ENCODE results near the gene ADGRL3.
"Not testable (repeated sequence)": the region's sequence is repeated elsewhere in the genome, so short reads cannot be mapped to it uniquely, and the experiment has no call there.

ADGRL3 gene

DNA sequence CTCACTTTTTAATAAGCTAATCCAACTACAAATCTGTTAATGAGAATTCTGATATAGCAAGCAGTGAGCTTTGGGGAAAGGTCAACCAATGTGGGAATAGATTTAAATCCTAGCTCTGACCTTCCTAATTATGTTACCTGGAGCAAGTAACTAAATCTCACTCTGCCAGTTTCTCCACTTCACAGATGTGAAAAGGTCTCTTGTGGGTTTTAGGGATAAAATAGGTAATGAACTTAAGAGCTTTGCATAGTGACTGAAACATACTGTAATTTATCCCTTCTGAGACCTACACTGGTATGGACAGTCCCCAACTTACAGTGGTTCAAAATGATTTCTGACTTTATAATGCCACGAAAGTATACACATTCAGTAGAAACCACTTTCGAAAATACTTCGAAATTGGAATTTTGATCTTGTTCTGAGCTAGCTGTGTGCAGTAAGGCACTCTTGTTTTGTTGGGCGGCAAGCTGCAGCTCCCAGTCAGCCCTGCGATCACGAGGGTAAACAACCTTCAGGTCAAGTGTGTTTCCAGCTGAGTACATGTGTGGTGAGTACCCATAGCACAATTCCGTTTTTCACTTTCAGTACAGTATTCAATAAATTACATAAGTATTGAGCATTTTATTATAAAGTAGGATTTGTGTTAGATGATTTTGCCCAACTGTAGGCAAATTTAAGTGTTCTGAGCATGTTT, 93.7 kb downstream of the ADGRL3 start:
- DNase-seq = no peak

DNA sequence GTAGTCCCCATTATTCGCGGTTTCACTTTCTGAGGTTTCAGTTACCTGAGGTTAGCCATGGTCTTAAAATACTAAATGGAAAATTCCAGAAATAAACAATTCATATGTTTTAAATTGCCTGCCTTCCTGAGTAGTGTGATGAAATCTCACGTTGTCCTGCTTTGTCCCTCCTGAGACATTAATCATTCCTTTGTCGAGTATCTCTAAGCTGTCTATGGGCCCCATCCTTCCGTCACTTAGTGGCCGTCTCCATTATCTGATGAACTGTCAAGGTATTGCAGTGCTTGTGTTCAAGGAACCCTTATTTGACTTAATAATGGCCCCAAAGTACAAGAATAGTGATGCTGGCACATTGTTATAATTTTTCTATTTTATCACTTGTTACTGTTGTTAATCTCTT, 94.8 kb downstream of the ADGRL3 start:
- DNase-seq = no peak

DNA sequence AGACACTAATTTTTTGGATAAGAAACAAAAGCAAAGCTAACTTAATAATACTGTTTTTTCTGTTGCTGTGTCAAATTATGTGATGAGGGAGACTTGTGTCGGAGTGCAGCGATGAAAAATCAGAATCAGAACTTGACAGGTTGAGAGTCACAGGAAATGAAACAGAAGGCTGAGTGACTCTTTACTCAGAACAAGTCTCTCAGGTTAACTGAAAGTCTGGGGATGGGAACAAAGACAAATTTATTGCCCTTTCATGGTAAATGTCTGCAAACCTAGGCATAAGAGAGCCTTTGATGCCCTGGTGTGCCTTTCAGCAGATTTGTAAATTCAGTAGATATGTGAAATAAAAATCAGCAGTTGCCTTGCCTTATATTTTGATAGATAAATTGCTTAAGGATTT, 96.0 kb downstream of the ADGRL3 start:
- no peak for DNase-seq

DNA sequence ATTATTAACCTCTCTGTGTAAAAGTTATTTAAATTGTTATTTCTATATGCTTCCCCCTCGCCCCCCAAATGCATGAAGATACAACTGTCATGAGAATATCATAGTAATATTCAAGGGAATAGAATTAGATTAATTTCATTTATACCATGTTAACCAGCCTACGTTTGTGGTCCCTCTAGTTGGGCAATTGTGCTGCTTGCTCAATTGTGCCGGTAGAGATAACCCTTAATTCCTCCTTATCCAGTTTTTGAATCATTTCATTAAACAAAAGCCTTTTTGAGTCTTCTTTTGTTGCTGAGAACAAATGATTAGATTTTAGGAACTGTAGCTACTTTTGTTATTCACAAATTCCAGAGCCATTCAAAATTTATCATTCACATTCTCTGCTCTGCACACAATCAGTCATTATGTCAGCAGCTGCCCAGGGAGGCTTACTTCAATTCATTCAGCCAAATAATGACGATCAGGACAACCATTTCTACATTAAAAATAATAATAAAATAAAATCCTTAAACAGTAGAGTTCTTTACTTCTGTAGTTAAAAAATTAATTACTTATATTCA, 98.1 kb downstream of the ADGRL3 start:
- DNase-seq = no peak

DNA sequence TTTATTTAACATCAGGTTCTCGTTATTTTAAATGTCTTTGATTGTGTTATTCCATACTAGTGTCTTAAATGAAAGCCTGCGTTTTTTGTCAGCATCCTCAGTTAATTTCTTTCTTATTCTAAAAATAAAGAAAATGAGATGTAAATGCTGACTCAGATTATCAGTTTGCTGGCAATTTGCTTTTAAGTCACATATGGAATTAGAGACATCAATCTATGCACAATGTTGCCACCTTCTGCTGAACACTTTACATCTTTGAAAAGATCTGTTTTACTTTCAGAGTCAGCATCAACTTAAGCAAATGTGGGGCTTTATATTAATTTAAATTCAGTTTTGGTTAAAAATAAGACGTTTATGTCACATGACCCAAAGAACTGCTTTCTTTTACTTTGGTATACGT, 99.2 kb downstream of the ADGRL3 start:
- no peak for DNase-seq

DNA sequence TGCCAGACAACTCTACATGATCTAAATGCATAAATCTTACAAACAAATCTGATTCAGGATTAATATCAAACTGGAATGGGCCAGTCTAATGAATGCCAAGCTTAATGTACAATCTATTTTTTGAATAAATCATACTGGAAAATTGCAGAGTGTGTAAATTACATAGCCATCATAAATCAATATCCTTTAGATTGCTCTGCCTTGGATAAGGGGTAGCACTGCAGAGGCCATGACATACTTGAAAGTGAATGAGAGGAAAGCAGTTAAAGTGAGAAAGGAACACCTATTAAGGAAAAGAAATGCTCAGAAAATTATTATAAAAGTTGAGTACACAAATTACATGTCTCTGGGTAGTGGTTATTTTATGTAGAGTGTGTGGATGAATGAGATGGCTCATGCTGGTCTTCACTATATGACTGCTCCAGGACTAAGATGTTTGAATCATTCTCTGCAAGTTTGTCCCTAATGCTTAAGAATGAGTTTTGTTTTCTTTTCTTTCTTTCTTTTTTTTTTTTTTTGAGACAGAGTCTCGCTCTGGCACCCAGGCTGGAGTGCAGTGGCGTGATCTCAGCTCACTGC, 100.2 kb downstream of the ADGRL3 start:
- DNase-seq = no peak

DNA sequence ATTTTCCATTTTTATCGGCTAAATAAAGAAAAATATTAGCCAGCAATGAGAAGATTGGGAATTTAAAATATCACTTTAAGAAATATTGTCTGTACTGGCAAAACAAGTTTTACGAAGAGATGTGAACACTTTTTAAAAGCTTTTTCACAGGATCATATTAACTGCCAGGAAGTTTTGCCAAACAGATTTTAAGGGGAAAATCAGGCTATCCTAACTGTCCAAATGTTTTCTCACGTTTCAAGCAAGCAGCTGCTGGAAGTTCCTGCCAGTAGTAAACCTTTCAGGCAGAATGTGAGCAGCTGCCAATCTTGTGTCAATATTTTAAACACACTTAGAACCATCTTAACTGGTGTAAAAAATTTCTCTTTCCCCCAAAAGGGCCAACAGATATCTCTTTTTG, 101.1 kb downstream of the ADGRL3 start:
- no peak for DNase-seq

DNA sequence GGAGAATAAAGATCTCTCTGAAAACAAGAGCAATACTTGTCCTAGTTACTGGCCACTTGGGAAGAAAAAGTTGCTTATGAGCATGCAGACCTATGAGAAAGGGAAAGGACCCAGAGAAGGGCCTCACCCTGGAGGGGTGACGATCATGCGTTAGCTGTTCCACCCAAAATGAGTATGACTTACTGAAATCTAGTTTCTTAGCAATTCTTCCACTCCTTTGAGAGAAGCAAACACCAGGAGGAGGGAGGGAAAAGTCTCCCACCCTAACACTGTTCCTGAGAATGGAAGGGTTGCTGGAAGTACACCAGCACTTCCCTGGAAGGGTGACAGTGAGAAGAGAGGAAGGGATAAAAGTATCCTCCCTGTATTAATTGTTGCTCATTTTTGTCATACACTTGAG, 107.9 kb downstream of the ADGRL3 start:
- DNase-seq = no peak

DNA sequence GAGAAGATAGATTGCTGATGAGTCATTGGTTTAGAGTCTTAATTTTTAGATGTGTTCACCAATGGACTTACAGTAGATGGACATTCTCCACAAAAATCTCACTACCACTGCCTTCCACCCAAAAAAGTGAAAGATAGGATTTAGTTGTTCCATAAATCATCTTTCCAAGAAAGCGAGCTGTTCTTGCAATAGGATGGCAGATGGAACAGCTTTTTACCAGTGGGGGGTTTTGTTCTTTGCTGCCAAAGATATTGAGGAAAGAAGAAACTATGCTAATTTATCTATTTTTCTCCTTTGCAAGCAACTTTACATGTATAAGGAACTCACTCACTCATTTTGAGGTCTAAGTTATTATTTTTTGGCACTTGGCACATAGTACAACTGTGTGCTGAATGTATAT, 109.5 kb downstream of the ADGRL3 start:
- no peak for DNase-seq

DNA sequence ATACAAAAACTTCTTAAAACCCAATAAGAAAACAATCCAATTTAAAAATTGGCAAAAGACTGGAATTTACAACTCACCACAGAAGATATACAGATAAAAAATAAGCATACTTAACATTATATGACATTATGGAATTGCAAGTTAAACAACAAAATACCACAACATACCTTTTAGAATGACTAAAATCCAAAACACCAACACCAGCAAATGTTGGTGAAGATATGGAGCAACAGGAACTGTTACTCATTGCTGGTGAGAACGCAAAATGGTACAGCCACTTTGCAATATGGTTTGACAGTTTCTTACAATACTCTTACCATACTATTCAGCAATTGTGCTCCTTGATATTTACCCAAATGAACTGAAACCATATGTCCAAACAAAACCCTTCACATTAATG, 112.4 kb downstream of the ADGRL3 start:
- DNase-seq = no peak

DNA sequence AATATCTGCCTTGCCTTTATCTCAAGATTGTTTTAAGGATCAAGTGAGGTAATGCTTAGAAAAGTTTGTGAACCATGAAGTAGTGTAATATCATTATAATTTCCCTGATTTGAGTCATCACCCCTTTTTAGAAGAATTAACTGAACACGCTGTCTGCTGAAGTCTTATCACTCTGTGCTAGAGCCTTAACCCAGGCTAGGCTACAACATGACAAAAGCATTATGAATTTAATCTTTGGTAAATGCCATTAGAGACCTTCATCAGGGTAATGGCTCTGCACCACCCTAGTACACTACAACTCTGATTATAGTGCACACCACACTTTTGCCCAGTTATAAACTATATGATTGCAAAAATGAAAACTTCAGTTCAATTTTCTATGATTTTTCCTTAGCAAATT, 118.3 kb downstream of the ADGRL3 start:
- DNase-seq = no peak

DNA sequence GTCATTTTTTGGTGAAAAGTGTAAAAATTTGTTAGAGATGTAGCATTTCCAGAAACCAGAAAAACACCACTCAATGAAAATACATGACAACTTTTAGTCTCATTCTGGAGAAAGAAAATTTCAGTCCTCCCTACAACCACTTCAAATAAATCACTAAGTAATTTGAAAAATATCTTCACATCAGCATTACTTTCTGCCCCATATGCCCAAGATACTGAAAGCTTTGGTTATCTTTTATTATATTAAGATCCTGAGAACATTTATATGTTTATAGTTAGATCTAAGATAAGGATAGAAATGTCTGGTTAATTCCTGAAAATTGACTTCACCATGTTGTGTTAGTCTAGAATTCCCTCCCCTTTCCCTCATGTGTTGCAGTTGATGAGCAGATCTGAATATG, 119.0 kb downstream of the ADGRL3 start:
- DNase-seq = no peak

DNA sequence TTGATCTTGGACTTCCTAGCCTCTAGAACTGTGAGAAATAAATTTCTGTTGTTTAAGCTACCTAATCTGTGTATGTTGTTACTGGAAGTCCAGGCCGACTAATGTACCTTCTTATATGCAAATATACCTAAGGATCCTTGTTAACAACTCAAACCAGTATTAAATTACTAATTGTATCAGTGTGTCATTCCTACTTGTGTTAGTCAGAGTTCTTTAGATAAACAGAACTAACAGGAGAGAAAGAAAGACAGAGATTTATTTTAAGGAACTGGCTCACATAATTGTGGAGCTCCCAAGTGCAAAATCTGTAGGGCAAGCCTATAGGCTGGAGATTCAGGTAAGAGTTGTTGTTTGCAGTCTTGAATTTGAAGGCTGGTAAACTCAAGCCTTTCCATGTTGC, 120.0 kb downstream of the ADGRL3 start:
- DNase-seq = no peak

DNA sequence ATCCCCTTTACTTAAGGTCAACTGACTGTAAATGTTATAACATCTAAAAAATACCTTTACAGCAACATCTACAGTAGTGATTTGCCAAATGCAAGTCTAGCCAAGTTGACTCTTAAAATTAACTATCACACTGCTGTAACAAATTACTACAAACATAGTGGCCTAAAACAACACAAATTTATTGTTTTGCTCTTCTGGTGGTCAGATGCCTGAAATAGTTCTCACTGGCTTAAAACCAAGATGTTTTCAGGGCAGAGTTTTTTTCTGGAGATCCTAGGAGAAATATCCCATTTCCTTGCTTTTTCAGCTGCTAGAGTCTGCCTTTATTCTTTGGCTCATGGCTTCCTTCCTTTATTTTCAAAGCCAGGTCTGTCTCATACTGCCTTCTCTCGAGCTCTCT, 120.5 kb downstream of the ADGRL3 start:
- DNase-seq = no peak

DNA sequence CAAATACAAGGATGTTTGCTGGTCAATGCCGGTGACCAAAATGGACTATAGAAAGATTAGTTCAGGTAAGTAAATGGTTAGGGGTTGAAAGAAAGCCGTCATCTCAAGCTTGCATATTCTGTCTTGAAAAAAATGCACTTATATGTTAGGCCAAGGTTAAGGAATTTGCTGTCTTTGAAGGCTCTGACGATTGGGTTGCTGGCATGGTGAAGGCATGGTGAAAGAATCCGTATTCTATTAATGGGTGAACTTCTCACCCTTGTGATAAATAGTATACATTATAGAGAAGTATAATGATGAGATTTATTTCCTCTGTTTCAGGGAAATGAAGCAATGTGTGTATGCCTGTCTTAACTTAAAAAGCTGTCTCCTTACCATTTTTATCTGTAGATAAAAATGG, 132.6 kb downstream of the ADGRL3 start:
- DNase-seq = no peak

DNA sequence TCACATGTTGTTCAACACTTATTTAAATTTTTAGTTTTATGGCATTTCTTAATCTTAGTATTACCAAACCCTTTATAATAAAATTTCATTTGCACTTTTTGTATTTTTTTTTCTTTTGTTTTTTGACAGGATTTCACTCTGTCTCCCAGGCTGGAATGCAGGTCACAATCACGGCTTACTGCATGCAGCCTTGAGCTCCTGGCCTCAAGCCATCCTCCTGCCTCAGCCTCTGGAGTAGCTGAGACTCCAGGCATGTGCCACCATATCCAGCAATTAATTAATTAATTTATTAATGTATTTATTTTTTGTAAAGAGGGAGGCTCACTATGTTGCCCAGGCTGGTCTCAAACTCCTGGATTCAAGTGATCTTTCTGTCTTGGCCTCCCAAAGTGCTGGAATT, 133.4 kb downstream of the ADGRL3 start:
- no peak for DNase-seq

DNA sequence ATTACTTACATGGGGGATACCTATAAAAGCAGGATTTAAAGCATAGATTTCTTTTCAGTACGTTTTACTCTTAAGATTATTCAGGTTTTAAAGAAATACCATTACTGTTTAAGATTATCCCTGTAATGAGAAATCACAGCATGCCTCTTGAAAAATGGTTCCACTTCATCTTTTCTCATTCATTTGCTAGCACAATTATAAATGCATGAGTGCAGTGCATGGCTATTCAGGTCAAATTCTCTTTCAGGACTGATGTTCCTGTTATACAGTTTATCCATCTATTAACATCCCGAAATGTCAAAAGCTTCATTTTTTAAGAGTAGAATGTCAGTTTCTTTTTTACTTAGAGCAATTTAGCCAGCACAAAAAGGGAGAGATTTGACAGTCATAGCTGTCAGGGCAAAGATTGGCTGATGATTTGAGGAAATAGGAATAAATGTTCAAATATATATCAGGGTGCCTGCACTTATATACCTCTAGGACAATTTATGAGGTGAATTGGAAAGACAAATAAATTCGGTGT, 135.2 kb downstream of the ADGRL3 start:
- no peak for DNase-seq

DNA sequence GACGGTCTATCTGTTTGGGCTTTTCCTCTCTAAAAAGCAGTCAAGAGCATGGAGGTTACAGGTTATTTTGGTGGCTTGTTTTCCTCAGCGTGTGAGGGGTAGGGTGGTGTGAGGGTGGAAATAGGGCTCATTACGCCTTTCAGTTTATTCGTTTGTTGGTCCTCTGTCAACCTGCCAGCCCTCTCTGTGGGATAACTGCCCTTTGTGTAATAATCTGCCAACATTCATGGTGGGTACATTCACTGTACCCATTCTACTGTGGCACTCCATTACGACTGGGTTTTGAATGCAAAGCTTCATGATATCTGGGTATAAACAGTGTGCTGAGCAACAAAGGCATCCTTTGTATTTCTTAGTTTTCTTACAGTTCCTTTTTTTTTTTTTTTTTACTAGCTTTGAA, 136.4 kb downstream of the ADGRL3 start:
- DNase-seq = no peak

DNA sequence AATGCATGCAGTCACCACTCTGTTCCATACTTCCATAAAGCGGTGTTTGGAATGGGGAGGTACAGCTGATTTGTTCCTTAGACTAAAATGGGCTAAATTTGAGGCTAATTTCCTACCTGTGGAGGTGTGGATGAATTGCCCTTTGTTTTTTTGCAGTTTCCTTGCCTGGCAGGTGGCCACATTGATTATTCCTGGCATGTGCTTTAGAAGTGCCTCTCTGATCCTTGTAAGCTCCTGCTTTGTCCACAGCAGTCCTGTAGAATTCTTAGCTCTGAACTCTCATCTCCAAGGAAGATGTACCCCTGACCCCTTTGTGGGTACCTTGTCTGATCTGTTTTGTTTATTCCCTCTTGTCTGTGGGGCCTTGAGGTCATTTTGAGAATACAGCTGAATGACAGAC, 136.8 kb downstream of the ADGRL3 start:
- no peak for DNase-seq

DNA sequence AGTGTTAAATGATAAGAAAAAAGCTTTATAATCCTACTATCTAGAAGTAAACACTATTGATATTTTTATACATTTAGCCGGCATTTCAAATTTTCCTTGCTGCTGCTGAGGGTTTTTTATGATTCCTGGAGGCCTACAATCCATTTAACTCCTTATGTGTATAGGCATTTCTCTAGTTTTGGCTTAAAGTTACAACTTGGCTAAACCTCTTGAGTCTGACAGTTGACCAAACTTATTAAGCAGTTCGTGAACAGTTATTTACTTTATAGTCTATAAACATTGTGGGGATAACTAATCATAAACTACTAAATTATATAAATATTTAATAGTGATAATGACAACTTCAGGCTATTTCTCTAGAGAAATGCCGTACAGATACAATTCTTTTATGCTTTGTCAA, 141.9 kb downstream of the ADGRL3 start:
- DNase-seq = no peak

DNA sequence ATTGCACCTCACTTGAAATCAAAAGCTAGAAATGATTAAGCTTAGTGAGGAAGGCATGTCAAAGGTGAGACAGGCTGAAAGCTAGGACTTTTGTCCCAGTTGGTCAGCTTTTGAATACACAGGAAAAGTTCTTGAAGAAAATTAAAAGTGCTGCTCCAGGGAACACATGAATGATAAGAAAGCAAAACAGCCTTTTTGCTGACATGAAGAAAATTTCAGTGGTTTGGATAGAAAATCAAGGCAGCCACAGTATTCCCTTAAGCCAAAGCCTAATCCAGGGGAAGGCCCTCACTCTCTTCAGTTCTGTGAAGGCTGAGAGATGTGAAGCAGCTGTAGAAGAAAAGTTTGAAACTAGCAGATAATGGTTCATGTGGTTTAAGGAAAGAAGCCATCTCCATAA, 150.8 kb downstream of the ADGRL3 start:
- DNase-seq = no peak

DNA sequence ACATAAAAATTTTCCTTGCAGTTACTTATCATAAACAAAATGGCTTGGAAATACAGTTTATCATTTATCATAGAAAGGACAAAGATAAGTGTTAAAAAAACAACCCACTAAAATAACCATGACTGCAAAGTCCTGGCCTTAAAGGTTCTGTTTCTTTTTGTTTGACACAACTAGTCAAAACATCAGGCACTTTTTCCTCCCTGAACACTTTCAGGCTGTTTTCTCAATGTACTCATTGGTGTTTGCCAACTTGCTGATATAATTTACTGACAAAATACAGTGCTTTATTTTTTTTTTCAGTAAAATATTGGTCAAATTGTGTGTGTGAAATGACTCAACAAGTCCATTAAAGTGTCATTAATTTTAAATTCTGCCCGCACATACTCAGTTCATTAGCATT, 156.6 kb downstream of the ADGRL3 start:
- no peak for DNase-seq

DNA sequence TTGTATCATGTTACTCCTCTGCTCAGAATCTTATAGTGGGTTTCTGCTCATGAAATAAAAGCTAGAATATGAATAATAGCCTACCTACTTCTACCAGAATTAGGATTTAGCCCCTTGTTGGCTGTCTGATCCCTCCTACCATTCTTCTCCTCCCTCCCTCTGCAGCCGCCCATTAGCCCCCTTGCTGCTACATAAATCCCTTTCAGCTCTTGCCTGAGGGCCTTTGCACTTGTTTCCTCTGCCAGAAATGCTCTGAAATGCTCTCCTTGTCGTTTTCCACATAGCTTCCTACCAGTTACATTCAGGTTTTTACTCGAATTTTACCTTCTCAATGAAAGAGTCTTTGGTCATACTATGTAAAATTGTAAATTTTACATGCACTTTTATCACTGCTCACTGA, 159.2 kb downstream of the ADGRL3 start:
- no peak for DNase-seq

DNA sequence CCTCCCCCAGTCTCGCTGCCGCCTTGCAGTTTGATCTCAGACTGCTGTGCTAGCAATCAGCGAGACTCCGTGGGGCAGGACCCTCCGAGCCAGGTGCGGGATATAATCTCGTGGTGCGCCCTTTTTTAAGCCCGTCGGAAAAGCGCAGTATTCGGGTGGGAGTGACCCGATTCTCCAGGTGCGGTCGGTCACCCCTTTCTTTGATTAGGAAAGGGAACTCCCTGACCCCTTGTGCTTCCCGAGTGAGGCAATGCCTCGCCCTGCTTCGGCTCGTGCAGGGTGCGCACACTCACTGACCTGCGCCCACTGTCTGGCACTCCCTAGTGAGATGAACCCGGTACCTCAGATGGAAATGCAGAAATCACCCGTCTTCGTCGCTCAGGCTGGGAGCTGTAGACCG, 172.7 kb downstream of the ADGRL3 start:
- not testable (repeated sequence) for DNase-seq

All from NCI-H1105 (cell line).